Measurements from ENCODE around the gene OASL.

- TF ChIP-seq CTCF (conservative IDR thresholded peaks at IDR 0.05), result no peak
- TF ChIP-seq EZH2 (IDR thresholded peaks at IDR 0.05; ENCODE audit: low read depth), result no peak
These were observed 26.3 kb upstream of the OASL start for GRCh38 chr12:121065345-121065744.
